ENCODE measurements around the gene SUN2.

SUN2 gene

DNA sequence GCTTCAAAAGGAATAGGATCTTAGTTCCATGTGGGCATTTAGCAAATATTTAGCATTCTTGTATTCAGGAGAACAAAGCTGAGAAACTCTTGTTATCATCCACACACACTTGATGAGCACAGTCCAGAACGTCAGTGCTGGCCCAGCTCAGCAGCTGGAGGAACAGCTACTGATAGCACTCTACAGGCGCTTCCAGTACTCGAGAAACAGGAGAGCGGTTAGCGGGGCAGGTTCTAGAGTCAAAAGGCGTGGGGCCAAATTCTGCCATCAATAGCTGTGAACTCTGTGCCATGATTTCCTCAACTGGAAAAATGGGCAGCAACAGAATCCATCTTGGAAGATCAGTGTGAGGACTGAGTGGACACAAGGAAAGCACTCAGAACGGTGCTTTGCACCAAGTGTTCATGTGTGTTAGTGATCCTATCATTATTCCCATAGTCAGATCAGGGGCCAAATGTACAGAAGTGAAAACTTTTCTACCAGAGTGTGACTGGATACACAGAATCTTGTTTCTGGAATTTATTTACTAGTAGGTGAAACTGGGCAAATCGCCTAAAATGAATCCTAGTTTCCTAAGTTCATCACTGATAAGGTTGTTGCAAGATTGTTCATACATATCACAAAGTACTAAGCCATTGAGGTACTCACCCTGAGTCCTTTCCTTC, 58.2 kb downstream of the SUN2 start:
- TF ChIP-seq CTCF (conservative IDR thresholded peaks at IDR 0.05) = no peak
- no peak for TF ChIP-seq ZFX (IDR thresholded peaks at IDR 0.05)
- no peak overlapping the region for H3K27ac ChIP-seq

GRCh38 chr22:38696606-38697424, 59.0 kb downstream of the SUN2 start:
- no peak for TF ChIP-seq ZFX (IDR thresholded peaks at IDR 0.05)
- no peak for TF ChIP-seq CTCF (conservative IDR thresholded peaks at IDR 0.05)
- no peak overlapping the region for H3K27ac ChIP-seq

DNA sequence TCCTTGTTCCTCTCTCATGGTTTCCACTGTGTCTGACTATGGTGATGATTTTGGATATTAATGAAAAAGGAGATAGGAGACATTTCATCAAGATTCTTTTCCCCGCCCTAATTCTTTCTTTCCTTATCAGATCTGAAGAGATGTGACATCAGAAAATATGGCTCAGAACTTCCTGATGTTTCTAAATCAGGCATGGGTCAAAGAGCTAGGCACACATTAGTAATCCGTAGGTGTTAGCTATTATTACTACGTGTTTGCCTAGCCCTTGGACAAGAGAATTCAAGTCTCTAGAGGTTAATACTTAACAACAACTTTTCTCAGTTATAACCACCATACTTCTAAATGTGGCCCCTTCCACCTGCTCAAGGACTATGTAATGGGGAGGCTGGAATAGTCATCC, 60.9 kb downstream of the SUN2 start:
- TF ChIP-seq ZFX (IDR thresholded peaks at IDR 0.05) = no peak
- H3K27ac ChIP-seq = no peak overlapping the region

GRCh38 chr22:38694049-38694448, 61.7 kb downstream of the SUN2 start:
- H3K27ac ChIP-seq = no peak overlapping the region
- TF ChIP-seq CTCF (conservative IDR thresholded peaks at IDR 0.05) (no peak), ZFX (IDR thresholded peaks at IDR 0.05) (no peak)

DNA sequence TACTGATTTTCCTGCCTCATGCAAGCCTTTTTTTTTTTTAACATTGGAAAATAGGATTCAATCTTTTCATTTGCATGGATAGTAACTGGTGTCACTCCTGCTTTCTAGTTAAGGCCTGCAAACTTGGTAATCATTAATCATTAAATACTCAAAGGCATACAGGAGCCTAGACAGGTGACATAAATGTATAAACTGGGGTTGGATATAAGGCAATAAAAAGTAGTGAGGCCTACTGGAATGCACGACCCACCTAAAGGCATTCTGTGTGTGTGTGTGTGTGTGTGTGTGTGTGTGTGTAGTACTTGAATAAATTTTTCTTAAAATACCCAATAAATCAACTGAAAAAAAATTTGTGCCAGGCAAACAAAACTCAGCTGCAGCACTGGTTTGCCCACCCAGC, 66.1 kb downstream of the SUN2 start:
- no peak for TF ChIP-seq CTCF (conservative IDR thresholded peaks at IDR 0.05)
- TF ChIP-seq ZFX (IDR thresholded peaks at IDR 0.05) = no peak
- no peak overlapping the region for H3K27ac ChIP-seq

GRCh38 chr22:38685761-38686160, 70.0 kb downstream of the SUN2 start:
- TF ChIP-seq CTCF (conservative IDR thresholded peaks at IDR 0.05) (no peak), ZFX (IDR thresholded peaks at IDR 0.05) (no peak)
- no peak overlapping the region for H3K27ac ChIP-seq

DNA sequence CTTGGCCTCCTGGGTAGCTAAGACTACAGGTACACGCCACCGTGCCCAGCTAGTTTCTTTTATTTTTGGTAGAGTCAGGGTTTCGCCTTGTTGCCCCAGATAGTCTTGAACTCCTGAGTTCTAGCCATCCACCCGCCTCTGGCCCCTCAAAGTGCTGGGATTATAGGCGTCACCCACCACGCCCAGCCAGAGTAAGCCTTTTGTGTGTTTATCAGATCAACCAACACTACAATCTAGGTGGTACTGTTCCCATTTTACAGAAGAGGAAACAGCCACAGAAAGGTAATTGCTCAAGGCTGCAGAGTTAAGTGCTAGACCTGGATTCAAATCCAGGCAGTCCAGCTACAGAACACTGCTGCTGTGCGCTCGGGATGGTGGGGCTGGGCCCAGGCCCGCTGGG, 70.9 kb downstream of the SUN2 start:
- H3K27ac ChIP-seq = no peak overlapping the region
- TF ChIP-seq CTCF (conservative IDR thresholded peaks at IDR 0.05) (no peak), ZFX (IDR thresholded peaks at IDR 0.05) (no peak)

All from C4-2B (cell line).